WTC11 (cell line): ENCODE measurements around the gene PLBD2. TPM values are rescaled to one million over a fixed set of nuclear protein-coding genes. Genes with fewer than 3 reads are reported as not detected.

Experiments
- ATAC-seq: fragments of 200-7000 bp; cut with Tn5 transposase; 2 replicates; pipeline ENCODE4 v1.10.0; 2021; ENCODE audit warnings: mild to moderate bottlenecking, moderate library complexity
- CTCF ChIA-PET: fragments of 300-600 bp; sonication (Branson Sonifier 250); formaldehyde crosslinking; loops from one replicate; lab custom pipeline; 2021; ENCODE audit warnings: antibody characterized with exemption; lab: Charles Lee
- POLR2A ChIA-PET: fragments of 350-600 bp; sonication (Branson Sonifier 250); formaldehyde crosslinking; loops from one replicate; lab custom pipeline; 2021; ENCODE audit warnings: antibody characterized with exemption; lab: Charles Lee
- DNase-seq: peaks from one replicate; pipeline ENCODE4 v3.0.0; 2021; ENCODE audit warnings: low spot score
- H3K27ac Mint-ChIP-seq: 2 replicates; pipeline ENCODE4 v1.8.0; 2021; ENCODE audit warnings: mixed read lengths
- H3K27me3 Mint-ChIP-seq: 2 replicates; pipeline ENCODE4 v1.8.0; 2021; ENCODE audit warnings: low read depth, mild to moderate bottlenecking, moderate library complexity, mixed read lengths
- H3K36me3 Mint-ChIP-seq: 2 replicates; pipeline ENCODE4 v1.8.0; 2021; ENCODE audit warnings: mixed read lengths
- H3K4me1 Mint-ChIP-seq: 2 replicates; pipeline ENCODE4 v1.8.0; 2022; ENCODE audit warnings: mixed read lengths
- H3K4me3 Mint-ChIP-seq: 2 replicates; pipeline ENCODE4 v1.8.0; 2021; ENCODE audit warnings: mild to moderate bottlenecking, moderate library complexity, mixed read lengths
- H3K9me3 Mint-ChIP-seq: 2 replicates; pipeline ENCODE4 v1.8.0; 2021; ENCODE audit warnings: mixed read lengths
- CBFB ChIP-seq: sonication (generic); formaldehyde crosslinking; IDR thresholded peaks from 2 replicates; pipeline ENCODE4 v1.8.1; 2022; ENCODE audit warnings: mild to moderate bottlenecking, low read depth, missing genetic modification reagents
- ESRRA ChIP-seq: sonication (generic); formaldehyde crosslinking; IDR thresholded peaks from 2 replicates; pipeline ENCODE4 v1.8.1; 2022; ENCODE audit warnings: mild to moderate bottlenecking, missing genetic modification reagents, borderline replicate concordance
- ETV6 ChIP-seq: sonication (generic); formaldehyde crosslinking; IDR thresholded peaks from 2 replicates; pipeline ENCODE4 v1.8.1; 2022; ENCODE audit warnings: mild to moderate bottlenecking, missing genetic modification reagents
- FOXJ3 ChIP-seq: sonication (generic); formaldehyde crosslinking; IDR thresholded peaks from 2 replicates; pipeline ENCODE4 v1.9.0; 2021; ENCODE audit warnings: missing genetic modification reagents, mild to moderate bottlenecking, borderline replicate concordance
- FOXK1 ChIP-seq: sonication (generic); formaldehyde crosslinking; IDR thresholded peaks from 2 replicates; pipeline ENCODE4 v1.8.0; 2022; ENCODE audit warnings: mild to moderate bottlenecking, moderate library complexity, missing genetic modification reagents
- GRHL2 ChIP-seq: fragments of 250-450 bp; sonication (Bioruptor Pico); IDR thresholded peaks from 2 replicates; pipeline ENCODE4 v1.8.0; 2022; ENCODE audit warnings: mild to moderate bottlenecking, moderate library complexity; ENCODE audit not compliant: insufficient replicate concordance, severe bottlenecking
- HMGA2 ChIP-seq: fragments of 250-450 bp; sonication (Bioruptor Pico); IDR thresholded peaks from 2 replicates; pipeline ENCODE4 v1.4.0; 2021; ENCODE audit warnings: mild to moderate bottlenecking, moderate library complexity
- MYBL2 ChIP-seq: sonication (generic); formaldehyde crosslinking; IDR thresholded peaks from 2 replicates; pipeline ENCODE4 v1.8.1; 2023; ENCODE audit warnings: mild to moderate bottlenecking, moderate library complexity, missing genetic modification reagents
- NR2C2 ChIP-seq: sonication (generic); formaldehyde crosslinking; IDR thresholded peaks from 2 replicates; pipeline ENCODE4 v1.8.0; 2022; ENCODE audit warnings: mild to moderate bottlenecking, missing genetic modification reagents
- RELA ChIP-seq: sonication (generic); formaldehyde crosslinking; IDR thresholded peaks from 2 replicates; pipeline ENCODE4 v1.8.1; 2022; ENCODE audit warnings: missing genetic modification reagents, mild to moderate bottlenecking, borderline replicate concordance
- RORB ChIP-seq: fragments of 250-450 bp; sonication (Bioruptor Pico); IDR thresholded peaks from 2 replicates; pipeline ENCODE4 v1.9.0; 2021; ENCODE audit warnings: mild to moderate bottlenecking
- SMAD3 ChIP-seq: sonication (generic); formaldehyde crosslinking; IDR thresholded peaks from 2 replicates; pipeline ENCODE4 v1.8.0; 2022; ENCODE audit warnings: missing genetic modification reagents, mild to moderate bottlenecking, borderline replicate concordance
- SOX15 ChIP-seq: fragments of 250-450 bp; sonication (Bioruptor Pico); IDR thresholded peaks from 2 replicates; pipeline ENCODE4 v1.9.0; 2021; ENCODE audit warnings: mild to moderate bottlenecking
- TCF7 ChIP-seq: sonication (generic); formaldehyde crosslinking; IDR thresholded peaks from 2 replicates; pipeline ENCODE4 v1.8.0; 2022; ENCODE audit warnings: mild to moderate bottlenecking, low read depth, missing genetic modification reagents, moderate library complexity
- TEAD1 ChIP-seq: sonication (generic); formaldehyde crosslinking; IDR thresholded peaks from 2 replicates; pipeline ENCODE4 v1.8.0; 2022; ENCODE audit warnings: mild to moderate bottlenecking, missing genetic modification reagents
- ZNF219 ChIP-seq: sonication (generic); formaldehyde crosslinking; IDR thresholded peaks from 2 replicates; pipeline ENCODE4 v1.8.0; 2023; ENCODE audit warnings: missing genetic modification reagents, mild to moderate bottlenecking, borderline replicate concordance
- ZNF232 ChIP-seq: sonication (generic); formaldehyde crosslinking; IDR thresholded peaks from 2 replicates; pipeline ENCODE4 v1.8.0; 2022; ENCODE audit warnings: mild to moderate bottlenecking, missing genetic modification reagents
- ZNF317 ChIP-seq: sonication (generic); formaldehyde crosslinking; IDR thresholded peaks from 2 replicates; pipeline ENCODE4 v1.8.1; 2023; ENCODE audit warnings: low read depth, mild to moderate bottlenecking, moderate library complexity, missing genetic modification reagents, borderline replicate concordance
- ZNF416 ChIP-seq: fragments of 250-450 bp; sonication (Bioruptor Pico); IDR thresholded peaks from 2 replicates; pipeline ENCODE4 v1.9.0; 2021; ENCODE audit warnings: mild to moderate bottlenecking, inconsistent platforms
- total RNA-seq: library from RNA; stranded (reverse); gene quantifications from 3 replicates; pipeline ENCODE4 v1.2.3, GENCODE V29; 2021
- TF ChIP-seq, protein P1 (sequence below): sonication (generic); formaldehyde crosslinking; IDR thresholded peaks from 2 replicates; pipeline ENCODE4 v1.8.0; 2023; ENCODE audit warnings: mild to moderate bottlenecking, missing genetic modification reagents
- TF ChIP-seq, protein P2 (sequence below): fragments of 250-450 bp; sonication (Bioruptor Pico); IDR thresholded peaks from 2 replicates; pipeline ENCODE4 v1.9.0; 2021; ENCODE audit warnings: moderate library complexity, mild to moderate bottlenecking, inconsistent platforms, borderline replicate concordance
- TF ChIP-seq, protein P3 (sequence below): sonication (generic); formaldehyde crosslinking; IDR thresholded peaks from 2 replicates; pipeline ENCODE4 v1.8.1; 2022; ENCODE audit warnings: mild to moderate bottlenecking, moderate library complexity, missing genetic modification reagents
- TF ChIP-seq, protein P4 (sequence below): sonication (generic); formaldehyde crosslinking; IDR thresholded peaks from 2 replicates; pipeline ENCODE4 v1.8.0; 2022; ENCODE audit warnings: mild to moderate bottlenecking, missing genetic modification reagents
- TF ChIP-seq, protein P5 (sequence below): sonication (generic); formaldehyde crosslinking; IDR thresholded peaks from 2 replicates; pipeline ENCODE4 v1.8.1; 2022; ENCODE audit warnings: mild to moderate bottlenecking, missing genetic modification reagents, moderate library complexity, borderline replicate concordance

Gene PLBD2
- total RNA-seq, 1 experiment from 2014 or later, result 34.8 TPM

DNA sequence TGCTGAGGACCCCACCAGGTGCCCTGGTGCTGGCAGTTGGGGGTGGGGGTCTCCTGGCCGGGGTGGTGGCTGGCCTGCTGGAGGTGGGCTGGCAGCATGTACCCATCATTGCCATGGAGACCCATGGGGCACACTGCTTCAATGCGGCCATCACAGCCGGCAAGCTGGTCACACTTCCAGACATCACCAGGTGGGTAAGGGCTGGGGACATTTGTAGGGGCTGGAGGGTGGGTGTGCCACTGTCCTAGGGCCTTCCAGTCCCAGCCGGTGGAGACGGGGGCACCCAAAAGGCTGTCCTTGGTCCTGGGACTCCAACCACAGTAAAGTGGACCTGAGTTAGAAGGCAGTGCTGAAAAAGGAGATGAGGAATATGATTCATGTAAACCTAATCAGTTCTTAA, 77.0 kb downstream of the PLBD2 start (continued):
- TF ChIP-seq GRHL2 (CRISPR knock-in tag), result no peak
- TF ChIP-seq, protein P1, sequence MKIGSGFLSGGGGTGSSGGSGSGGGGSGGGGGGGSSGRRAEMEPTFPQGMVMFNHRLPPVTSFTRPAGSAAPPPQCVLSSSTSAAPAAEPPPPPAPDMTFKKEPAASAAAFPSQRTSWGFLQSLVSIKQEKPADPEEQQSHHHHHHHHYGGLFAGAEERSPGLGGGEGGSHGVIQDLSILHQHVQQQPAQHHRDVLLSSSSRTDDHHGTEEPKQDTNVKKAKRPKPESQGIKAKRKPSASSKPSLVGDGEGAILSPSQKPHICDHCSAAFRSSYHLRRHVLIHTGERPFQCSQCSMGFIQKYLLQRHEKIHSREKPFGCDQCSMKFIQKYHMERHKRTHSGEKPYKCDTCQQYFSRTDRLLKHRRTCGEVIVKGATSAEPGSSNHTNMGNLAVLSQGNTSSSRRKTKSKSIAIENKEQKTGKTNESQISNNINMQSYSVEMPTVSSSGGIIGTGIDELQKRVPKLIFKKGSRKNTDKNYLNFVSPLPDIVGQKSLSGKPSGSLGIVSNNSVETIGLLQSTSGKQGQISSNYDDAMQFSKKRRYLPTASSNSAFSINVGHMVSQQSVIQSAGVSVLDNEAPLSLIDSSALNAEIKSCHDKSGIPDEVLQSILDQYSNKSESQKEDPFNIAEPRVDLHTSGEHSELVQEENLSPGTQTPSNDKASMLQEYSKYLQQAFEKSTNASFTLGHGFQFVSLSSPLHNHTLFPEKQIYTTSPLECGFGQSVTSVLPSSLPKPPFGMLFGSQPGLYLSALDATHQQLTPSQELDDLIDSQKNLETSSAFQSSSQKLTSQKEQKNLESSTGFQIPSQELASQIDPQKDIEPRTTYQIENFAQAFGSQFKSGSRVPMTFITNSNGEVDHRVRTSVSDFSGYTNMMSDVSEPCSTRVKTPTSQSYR (CRISPR knock-in tag), result no peak
- TF ChIP-seq ZNF219 (CRISPR knock-in tag), result no peak
- no peak for TF ChIP-seq RELA (CRISPR knock-in tag)
- no peak for TF ChIP-seq ZNF232 (CRISPR knock-in tag)

DNA sequence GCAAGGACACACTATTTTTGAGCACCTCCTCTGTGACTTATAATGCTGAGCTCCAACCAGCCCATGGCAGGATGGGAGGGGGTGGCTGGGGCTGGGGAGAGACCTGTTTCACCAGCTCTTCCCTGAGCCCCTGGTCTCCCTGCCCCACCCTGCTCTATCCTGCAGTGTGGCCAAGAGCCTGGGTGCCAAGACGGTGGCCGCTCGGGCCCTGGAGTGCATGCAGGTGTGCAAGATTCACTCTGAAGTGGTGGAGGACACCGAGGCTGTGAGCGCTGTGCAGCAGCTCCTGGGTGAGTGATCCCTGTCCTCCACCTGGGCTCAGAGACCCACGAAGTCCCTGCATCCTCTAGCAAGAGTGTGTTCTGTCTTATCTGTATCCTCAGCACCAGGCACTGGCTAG, 78.2 kb downstream of the PLBD2 start:
- H3K27ac Mint-ChIP-seq, result no peak overlapping the region
- ATAC-seq, result no peak
- no peak for DNase-seq
- ChIA-PET POLR2A (no interaction called here), CTCF (interaction anchor here (0.7 to 3.8 kb wide), 3 partner anchors 11 to 36 kb away, joined by 3 to 21 read pairs (median 3); no protein-coding TSS in a partner anchor)
- no peak overlapping the region for H3K4me3 Mint-ChIP-seq
- H3K36me3 Mint-ChIP-seq, result no peaks in the 10 kb centered on the region
- H3K27me3 Mint-ChIP-seq, result peaks cover 2% of the 10 kb centered on the region; the same call in 1 of the 2 replicates
- no peaks in the 10 kb centered on the region for H3K9me3 Mint-ChIP-seq
- peaks cover 3% of the 10 kb centered on the region; the same call in 1 of the 2 replicates for H3K4me1 Mint-ChIP-seq
- TF ChIP-seq, protein P2, sequence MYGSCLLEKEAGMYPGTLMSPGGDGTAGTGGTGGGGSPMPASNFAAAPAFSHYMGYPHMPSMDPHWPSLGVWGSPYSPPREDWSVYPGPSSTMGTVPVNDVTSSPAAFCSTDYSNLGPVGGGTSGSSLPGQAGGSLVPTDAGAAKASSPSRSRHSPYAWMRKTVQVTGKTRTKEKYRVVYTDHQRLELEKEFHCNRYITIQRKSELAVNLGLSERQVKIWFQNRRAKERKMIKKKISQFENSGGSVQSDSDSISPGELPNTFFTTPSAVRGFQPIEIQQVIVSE (CRISPR knock-in tag), result no peak
- TF ChIP-seq NR2C2 (CRISPR knock-in tag), result no peak
- no peak for TF ChIP-seq SOX15 (CRISPR knock-in tag)
- no peak for TF ChIP-seq TEAD1 (CRISPR knock-in tag)
- TF ChIP-seq HMGA2, result no peak
- no peak for TF ChIP-seq ESRRA (CRISPR knock-in tag)
- no peak for TF ChIP-seq TCF7 (CRISPR knock-in tag)
- TF ChIP-seq, protein P3, sequence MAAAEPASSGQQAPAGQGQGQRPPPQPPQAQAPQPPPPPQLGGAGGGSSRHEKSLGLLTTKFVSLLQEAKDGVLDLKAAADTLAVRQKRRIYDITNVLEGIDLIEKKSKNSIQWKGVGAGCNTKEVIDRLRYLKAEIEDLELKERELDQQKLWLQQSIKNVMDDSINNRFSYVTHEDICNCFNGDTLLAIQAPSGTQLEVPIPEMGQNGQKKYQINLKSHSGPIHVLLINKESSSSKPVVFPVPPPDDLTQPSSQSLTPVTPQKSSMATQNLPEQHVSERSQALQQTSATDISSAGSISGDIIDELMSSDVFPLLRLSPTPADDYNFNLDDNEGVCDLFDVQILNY (CRISPR knock-in tag), result no peak
- TF ChIP-seq CBFB (CRISPR knock-in tag), result no peak
- TF ChIP-seq ZNF219 (CRISPR knock-in tag), result no peak
- TF ChIP-seq, protein P4, sequence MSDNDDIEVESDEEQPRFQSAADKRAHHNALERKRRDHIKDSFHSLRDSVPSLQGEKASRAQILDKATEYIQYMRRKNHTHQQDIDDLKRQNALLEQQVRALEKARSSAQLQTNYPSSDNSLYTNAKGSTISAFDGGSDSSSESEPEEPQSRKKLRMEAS (CRISPR knock-in tag), result no peak
- no peak for TF ChIP-seq MYBL2 (CRISPR knock-in tag)
- no peak for TF ChIP-seq FOXK1 (CRISPR knock-in tag)
- TF ChIP-seq ZNF317, result no peak
- TF ChIP-seq ZNF416 (CRISPR knock-in tag), result no peak
- no peak for TF ChIP-seq SMAD3 (CRISPR knock-in tag)
- TF ChIP-seq RORB (CRISPR knock-in tag), result no peak
- TF ChIP-seq ETV6 (CRISPR knock-in tag), result no peak
- TF ChIP-seq, protein P5, sequence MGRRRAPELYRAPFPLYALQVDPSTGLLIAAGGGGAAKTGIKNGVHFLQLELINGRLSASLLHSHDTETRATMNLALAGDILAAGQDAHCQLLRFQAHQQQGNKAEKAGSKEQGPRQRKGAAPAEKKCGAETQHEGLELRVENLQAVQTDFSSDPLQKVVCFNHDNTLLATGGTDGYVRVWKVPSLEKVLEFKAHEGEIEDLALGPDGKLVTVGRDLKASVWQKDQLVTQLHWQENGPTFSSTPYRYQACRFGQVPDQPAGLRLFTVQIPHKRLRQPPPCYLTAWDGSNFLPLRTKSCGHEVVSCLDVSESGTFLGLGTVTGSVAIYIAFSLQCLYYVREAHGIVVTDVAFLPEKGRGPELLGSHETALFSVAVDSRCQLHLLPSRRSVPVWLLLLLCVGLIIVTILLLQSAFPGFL (CRISPR knock-in tag), result no peak
- TF ChIP-seq FOXJ3, result no peak
- TF ChIP-seq, all 79 proteins: peak for 0
